ENCODE data around the gene ART4. TPM values are rescaled to one million over a fixed set of nuclear protein-coding genes. Genes with fewer than 3 reads are reported as not detected.

ART4 gene
- total RNA-seq, 1 donor from 2014 or later, result 46.9 TPM

GRCh38 chr12:14850929-14851663 is 7.8 kb upstream of the ART4 start:
- no peak for DNase-seq (ENCODE audit: low spot score)

- DNase-seq (ENCODE audit: low spot score), result peak; percentile 52
Measured at GRCh38 chr12:14849661-14850060, 6.3 kb upstream of the ART4 start.

DNA sequence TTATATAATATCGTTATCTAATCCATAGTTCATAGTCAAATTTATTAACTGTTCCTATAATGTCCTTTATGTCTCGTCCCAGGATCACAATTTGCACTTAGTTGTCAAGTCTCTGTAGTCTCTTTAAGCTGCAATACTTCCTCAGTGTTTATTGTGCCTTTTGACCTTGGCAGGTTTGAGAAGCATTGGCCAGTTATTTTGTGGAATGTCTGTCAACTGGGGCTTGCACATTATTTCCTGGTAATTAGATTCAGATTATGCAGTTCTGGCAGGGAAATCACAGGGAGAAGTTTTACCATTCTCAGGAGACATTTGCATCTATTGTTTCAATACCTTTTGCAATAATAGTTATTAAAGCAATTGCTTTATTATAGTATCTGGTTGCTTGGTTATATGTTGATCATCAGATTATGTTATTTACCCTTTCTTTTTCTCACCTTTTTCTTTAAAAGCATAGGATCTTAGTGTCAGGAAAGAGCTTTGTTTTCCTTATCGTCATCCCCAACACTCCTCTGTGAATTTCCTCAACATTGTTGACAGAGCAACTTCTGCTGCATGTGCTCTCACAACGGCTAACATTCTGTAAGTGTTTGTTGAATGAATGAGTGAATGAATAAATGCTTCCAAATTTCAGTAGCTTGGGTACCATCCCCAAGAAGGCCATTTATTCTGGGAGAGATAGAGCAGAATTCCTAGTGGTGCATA is 3.7 kb upstream of the ART4 start:
- DNase-seq (ENCODE audit: low spot score), result no peak

GRCh38 chr12:14846042-14846587 is 2.8 kb upstream of the ART4 start:
- no peak for DNase-seq (ENCODE audit: low spot score)

DNA sequence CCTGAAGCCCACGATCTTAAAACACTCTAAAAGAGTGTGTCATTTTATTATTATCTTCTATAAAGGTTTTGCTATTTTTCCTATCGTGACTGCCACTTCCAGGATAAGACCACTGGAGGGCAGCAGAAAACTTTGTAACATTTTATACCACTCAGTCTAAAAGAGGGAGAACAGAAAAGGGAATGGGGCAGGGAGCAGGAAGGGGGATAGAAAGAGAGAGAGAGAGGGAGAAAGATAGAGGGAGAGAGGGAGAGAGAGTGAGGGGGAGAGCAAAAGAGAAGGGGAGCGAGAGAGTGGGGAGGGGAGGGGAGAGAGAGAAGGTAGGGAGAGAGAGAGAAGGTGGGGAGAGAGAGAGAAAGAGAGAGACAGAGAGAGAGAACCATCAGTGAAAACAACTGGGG is 2.0 kb upstream of the ART4 start:
- DNase-seq (ENCODE audit: low spot score), result peak; percentile 84

- no peak for DNase-seq (ENCODE audit: low spot score)
Measured at GRCh38 chr12:14844401-14844800, 1.1 kb upstream of the ART4 start.

DNA sequence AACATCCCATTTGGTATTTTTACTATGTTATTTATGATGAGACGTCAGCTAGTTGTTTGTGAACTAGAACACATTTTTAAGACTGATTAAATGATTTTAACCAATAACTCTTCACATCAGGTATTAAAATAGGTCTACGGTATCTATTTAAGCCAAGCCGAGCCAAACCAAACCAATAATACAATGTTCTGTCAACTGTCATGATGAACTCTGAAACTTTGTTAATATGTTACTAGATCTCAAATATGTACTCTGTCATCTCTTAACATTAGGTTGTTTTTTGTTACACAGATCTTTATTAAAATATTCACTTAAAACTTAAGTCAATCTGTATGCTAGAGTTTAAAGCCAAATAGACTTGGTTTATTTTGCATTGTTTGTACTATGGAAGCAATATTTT is 1.0 kb downstream of the ART4 start:
- no peak for DNase-seq (ENCODE audit: low spot score)

DNA sequence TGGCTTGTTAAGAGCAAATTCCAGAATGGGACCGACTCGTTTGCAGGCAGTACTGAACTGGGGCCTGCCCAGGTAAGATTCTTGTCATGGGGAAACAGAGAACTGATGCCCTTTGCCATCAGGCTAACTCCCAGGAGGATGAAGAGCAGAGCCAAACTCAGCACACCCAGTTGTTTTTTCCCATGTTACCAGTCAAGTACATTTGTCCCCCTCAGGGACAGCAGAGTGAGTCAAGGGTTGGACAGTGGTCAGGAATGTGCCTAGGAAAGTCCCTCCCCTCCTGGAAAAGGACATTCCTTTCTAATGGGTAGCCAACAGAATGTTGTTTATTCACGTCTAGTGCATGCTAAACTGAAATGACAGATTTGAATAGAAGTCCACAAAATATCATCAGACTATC is 1.6 kb downstream of the ART4 start:
- DNase-seq (ENCODE audit: low spot score), result peak; percentile 64

DNA sequence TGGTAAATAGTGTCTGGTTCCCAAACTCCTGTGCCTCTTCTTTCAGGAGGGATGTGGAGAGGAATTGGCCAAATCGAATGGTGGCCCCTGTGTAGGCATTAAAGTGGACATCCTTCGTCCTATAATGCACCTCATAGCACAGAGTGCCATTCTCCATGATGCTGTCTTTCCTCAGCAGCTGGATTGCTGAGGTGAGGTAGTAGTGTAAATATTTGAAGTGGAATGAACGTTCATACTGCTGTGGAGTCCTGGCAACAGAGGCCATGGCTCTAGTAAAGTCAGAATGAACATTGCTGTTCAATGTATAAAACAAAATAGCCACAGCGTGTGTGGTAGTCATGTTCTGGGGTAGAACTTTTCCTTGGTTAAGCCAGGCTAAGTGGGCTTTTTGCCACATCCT is 2.7 kb downstream of the ART4 start:
- DNase-seq (ENCODE audit: low spot score), result no peak

DNA sequence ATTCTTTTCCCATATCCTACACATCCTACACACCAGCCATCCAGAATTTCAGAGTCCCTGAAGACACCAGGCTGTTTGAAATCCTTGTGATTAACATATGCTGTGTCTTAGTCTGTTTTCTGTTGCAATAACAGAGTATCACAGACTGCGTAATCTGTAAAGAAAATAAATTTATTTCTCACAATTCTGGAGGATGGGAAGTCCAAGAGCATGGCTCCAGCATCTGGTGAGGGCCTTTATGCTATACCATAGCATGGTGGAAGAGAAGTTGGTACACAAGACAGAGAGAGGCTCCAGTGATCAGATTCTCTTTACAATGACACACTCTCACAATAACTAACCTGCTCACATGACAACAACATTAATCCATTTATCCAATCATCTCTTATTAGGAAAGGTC is 4.1 kb downstream of the ART4 start:
- DNase-seq (ENCODE audit: low spot score), result no peak

- peak; percentile 59 for DNase-seq (ENCODE audit: low spot score)
Measured at GRCh38 chr12:14836336-14837210, 6.8 kb downstream of the ART4 start.

DNA sequence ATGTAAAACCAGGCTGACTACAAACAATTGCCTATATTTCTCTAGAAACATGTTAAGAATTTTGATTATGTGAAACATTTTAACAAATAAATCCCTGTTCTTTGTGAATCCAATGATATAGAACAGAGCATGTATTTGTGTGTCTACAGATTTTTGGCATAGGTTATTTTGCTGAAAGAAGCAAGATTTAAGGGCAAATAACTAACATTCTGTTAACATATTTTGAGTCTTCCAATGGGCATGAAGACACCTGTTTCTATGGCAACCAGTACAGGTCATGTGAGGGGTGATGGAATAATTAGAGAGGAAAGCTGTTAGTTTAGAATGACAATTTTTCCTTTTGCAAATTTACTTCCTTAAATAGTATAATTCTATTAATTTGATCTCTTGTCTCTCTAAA is 8.8 kb downstream of the ART4 start:
- peak; percentile 81 for DNase-seq (ENCODE audit: low spot score)

DNA sequence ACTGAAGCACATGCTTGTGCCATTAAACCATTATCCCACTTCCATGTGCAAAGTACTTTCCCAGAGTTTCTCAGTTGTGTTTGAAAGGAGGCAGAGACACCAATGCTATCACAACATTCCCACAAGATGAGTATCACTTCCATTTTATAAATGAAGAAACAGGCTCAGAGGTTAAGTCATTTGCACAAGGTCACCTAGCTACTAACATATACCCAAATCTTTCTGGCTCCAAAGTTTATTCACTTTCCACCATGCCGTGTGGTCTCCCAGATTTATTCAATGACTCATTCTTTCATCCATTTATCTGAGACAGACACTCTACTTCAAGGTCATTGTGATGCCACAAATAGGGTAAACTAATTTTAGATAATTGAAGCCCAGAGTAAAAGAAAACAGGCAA is 9.4 kb downstream of the ART4 start:
- DNase-seq (ENCODE audit: low spot score), result peak; percentile 52

DNA sequence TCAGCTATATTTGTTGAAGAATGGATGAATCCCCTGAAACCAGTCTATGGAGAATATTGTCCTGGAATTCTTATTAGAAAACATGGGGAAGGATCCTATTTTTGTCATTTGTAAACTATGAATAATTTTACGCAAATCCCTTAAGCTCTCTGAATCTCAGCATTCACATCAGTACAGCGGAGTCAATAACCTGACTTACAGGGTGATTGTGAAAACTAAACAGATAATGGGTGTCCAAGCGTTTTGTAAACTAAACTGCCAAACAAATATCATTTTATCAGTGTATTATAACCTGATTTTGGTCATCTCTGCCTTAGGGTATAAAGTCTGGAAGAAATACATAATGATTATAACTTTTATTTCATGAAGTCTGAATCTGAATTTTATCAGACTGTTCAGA is 10.0 kb downstream of the ART4 start:
- no peak for DNase-seq (ENCODE audit: low spot score)

- no peak for DNase-seq (ENCODE audit: low spot score)
Measured at GRCh38 chr12:14828892-14829291, 14.4 kb downstream of the ART4 start.

- DNase-seq (ENCODE audit: low spot score), result no peak
Measured at GRCh38 chr12:14827043-14827442, 16.3 kb downstream of the ART4 start.

GRCh38 chr12:14826491-14826890 is 16.8 kb downstream of the ART4 start:
- DNase-seq (ENCODE audit: low spot score), result no peak

GRCh38 chr12:14825256-14825655 is 18.1 kb downstream of the ART4 start:
- DNase-seq (ENCODE audit: low spot score), result no peak

DNA sequence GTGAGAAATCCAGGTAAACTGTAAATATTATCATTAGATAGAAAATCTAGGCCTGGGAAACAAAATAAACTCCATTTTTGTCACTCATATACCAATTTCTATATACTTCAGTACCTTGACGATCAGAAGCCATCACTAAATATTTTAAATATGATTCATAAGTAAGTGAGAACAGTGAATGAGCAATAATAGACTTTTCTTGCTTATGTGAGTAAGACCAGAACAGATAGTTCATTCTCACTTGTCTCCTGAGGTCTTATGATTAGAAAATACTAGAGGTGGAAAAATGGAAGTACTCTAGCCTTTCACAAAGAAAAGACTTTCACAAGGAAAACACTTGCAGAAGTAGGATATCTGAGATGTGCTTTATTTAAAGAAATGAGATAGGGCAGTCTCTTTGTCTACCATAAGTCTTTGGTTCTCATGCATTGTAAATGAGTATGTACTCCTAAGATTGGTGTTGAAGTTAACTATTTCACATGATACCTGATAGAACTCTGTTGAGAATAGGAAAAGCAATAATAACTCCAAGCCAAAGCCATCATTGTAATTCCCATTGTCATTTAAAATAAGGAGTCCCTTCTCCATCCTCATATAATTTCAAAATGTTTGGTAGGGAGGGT is 19.2 kb downstream of the ART4 start:
- DNase-seq (ENCODE audit: low spot score), result no peak

GRCh38 chr12:14814014-14814413 is 29.3 kb downstream of the ART4 start, which contains the start of gene SMCO3:
Gene SMCO3, minus strand, starts transcription at chr12:14814182. Its CDS starts 7,502 bp downstream, at chr12:14806680.
- DNase-seq (ENCODE audit: low spot score), result peak; percentile 72

GRCh38 chr12:14811486-14811885 is 31.8 kb downstream of the ART4 start:
- no peak for DNase-seq (ENCODE audit: low spot score)

All from umbilical cord (tissue), 2 donors.